ENCODE results near the gene NAB2.
A peak's percentile ranks its signal among the peaks of the same experiment; 100 is the strongest.

Gene NAB2

DNA sequence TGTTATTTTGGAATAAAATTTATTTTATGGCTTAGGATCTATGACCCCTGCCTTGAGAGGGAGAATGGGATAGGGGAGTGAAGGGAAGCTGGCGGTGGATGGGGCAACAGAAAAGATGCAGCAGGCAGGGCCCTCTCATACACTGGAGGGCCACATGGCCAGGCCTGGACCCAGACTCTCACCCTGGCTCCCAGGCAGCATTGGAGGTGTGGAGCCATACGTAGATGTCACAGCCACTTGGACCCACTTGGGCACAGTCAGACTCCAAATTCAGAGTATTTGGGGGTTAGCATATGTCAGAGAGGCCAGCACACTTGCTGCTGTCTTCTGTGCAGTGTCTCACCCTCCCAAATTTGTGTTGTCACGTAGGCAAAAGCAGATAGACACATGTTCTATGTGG is 6.5 kb downstream of the NAB2 start:
- no peak for DNase-seq

- peak; percentile 39 for DNase-seq
Measured at GRCh38 chr12:57096099-57096572, 7.2 kb downstream of the NAB2 start.

DNA sequence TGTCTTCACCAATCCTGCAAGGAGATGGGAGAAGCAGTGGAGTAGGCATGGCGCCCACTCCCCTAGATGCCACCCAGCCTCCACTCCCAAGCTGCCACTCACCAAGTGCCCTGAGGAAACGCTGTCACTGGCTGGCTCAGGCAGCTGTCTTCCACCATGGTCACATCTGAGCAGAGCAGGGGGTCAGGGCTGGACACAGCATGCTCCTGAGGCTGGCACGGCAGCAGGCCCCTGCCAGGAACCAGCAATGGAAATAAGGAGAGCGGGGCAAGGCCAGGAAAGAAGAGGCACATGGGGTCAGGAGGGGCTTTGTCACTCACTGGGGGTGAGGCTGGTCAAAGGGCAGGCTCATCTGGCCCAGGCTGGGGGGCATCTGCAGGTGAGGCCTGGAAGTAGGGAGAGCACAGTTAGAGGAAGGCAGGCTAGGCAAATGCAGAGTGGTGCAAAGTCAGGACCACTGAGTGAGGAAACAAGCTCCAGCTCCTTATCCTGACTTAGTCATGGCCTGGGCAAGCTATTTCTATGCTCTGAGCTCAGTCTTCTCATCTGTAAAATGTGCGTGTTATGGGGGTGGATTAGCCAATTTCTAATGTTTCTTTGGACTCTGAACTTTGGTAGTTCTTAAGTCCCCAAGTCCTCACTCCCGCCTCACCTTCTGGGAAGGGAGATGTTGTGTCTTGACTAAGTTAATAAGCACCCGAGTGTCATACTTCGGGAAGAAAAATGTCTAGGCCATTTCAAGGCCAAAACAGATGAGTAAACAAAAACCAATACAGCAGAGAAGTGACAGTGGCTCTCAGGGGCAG is 8.0 kb downstream of the NAB2 start:
- no peak for DNase-seq

- no peak for DNase-seq
Measured at GRCh38 chr12:57097554-57097835, 8.6 kb downstream of the NAB2 start.

DNA sequence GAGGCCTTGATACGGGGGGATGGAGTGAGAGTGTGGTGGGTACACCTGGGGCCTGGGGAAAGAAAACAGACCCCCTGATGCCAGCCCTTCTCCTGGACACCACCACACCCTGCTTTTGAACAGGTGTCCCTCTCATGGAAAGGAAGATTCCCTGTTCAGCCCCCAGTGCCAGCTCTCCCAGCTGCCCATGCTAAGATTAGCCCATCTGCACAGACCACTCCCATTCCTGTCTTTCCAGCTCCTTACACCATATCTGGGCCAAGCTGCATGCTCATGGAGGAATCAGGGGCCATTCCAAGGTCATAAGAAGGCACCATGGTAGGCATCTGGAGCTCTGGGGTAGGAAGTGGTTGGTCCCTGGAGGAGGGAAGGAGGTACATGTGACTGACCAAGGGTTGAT is 9.6 kb downstream of the NAB2 start:
- no peak for DNase-seq

GRCh38 chr12:57099047-57099714 is 10.3 kb downstream of the NAB2 start:
- DNase-seq: no peak

GRCh38 chr12:57099766-57100165 is 10.9 kb downstream of the NAB2 start:
- DNase-seq: no peak

DNA sequence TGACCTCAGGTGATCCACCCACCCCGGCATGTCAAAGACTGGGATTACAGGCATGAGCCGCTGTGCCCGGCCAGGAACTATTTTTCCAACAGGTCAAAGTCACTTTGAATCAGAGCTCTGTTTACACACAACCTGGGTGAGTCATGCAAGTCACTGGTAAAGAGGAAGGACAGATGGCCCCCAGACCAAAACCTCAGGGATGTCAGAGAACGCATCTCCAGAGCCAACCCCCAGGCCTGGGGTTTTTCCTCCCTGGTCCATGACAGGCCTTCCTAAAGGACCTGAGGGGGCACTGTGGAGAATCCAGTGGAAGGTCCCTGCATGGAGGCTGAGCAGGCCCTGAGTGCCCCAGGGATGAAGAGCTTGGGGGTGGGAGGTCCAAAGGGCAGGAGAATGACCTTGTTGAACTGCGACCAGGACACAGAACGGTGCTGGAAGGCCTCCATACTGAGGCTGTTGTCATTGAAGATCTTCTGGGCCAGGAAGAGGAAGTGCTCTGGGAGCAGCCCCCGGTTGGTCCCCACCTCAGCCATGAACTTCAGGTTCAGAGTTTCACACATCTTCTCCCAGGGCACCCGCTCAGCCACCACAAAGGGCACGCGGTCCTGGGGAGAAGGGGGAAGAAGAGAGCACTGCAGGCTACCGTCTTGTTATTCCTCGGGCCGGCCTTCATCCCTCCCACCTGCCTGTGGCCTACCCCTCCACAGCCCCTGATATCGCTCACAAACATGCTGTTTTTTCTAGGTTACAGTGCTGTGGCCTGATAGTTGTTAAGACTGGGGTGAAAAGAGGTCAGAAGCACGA is 13.2 kb downstream of the NAB2 start:
- no peak for DNase-seq

GRCh38 chr12:57103856-57104255 is 14.9 kb downstream of the NAB2 start:
- DNase-seq: no peak

- no peak for DNase-seq
Measured at GRCh38 chr12:57104292-57104910, 15.5 kb downstream of the NAB2 start.

DNA sequence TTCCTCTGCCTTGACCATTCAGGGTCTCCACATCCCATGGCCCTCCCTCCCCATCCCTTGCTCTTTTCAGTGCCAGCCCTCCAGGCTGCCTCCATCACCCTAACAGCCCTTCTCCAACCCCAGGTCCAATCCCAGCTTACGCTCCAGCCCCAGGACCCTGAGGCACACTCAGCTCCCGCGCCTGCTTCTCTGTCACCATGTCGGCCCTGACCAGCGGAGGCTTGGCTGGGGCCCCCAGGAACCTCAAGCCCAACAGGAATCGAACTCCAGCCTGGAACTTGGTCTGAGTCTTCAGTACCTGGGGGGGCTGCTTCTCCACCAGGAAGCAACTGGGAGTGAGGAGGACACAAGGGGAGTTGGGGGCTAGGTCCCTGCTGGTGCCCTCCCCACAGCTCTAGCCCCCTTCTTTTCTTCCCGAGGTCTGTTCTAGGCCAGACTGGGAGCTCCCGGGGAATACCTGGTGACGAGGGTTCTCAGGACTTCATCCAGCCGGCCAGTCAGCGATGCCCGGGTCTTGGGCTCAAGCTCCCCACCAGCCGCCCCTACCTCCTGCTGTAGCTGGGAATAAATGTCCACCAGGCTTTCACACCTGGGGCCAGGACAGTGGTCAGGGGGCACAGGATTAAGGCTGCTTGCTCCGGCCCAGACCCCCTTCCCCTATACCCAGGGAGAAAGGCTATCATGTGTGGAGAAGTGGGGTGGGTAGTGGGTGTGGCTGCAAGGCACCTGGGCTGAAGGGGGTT is 16.3 kb downstream of the NAB2 start:
- no peak for DNase-seq

GRCh38 chr12:57106021-57106708 is 17.3 kb downstream of the NAB2 start:
- no peak for DNase-seq

- no peak for DNase-seq
Measured at GRCh38 chr12:57107456-57108155, 18.7 kb downstream of the NAB2 start.

DNA sequence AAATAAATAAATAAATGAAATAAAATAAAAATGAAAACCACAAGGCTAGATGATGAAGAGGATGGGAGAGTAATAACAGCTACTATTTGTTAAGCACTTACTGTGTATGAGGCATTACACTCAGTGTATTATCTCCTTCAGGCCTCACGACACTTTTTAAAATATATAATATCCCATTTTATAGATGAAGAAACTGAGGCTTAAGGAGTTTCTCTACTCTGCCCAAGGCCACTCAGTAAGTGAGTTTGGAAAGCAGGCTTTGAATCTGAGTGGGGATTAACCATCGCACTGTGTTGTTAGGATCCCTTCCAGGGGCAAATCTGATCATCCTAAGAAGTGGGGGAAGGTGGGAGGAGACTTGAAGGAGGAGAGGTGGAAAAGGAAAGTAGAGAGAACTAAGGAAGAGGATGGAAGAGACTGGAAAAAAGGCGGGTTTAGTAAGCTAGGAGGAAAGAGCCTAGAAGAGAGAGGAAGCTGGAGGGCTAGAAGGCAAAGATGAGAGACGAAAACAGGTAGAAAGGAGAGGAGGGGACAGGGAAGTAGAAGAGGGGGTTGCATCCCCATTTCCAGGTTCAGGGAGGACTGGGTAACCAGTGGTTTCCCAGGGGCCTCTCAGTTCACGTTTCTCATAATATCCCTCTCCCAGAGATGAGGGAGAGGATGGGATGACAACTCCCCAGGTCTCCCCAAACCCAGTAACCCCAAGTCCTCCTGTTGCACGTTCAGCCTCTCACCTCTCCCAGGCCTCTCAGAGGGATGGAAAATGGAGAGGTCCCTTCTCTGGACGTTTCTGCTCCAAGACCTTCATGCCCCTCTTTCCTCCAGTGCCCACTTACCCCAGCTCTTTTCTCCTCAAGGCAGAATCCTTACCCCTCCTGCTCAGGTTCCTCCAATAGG is 20.5 kb downstream of the NAB2 start:
- no peak for DNase-seq

DNA sequence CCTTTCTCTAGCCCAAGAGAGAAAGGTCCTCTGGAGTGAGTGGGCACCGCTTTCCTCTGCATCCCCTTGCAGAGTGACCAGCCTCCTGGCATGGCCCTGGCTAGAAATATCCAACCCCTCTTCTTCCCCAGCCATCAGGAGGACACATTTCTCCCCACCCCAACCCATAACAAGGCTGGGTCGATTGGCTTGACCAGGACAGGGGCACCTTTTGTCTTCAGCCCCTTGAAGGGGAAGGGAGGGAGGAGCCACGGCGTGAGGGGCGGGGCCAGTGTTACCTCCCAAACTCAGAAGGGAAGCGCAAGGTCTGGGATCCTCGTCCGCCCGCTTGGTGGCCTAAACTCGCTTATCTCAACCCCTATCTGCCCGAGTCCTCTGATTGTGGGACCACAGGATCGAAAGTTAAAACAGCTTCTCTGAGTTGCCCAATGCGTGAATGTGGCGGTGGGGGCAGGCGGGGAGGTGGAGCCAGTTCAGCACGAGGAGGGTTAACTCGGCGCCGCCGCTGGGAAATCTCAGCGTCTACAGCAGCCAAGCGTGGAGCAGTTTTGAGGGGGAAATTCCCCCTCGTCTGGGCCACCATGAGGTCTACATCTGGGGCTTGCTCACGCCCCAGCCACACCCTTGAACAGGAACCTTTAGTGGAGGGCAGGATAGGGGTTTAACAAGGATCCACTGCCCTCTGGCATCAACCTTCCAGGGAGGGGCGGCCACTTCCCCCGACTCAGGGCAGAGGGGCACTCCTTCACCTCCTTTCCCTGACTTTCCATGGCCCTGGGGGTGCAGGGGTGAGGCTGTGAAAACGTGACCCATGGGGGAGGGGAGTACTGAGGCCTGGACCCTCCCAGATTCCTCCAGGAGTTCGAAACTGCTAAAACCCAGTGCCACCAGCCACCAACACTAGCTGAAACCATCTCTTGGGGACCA is 21.5 kb downstream of the NAB2 start:
- peak; percentile 85 for DNase-seq

GRCh38 chr12:57111031-57111734 is 22.3 kb downstream of the NAB2 start, which contains the start of gene STAT6:
Gene STAT6, minus strand, starts transcription at chr12:57111362. Its CDS starts 3,084 bp downstream, at chr12:57108278.
- DNase-seq: peak; percentile 84

- no peak for DNase-seq
Measured at GRCh38 chr12:57112492-57113294, 23.8 kb downstream of the NAB2 start.

All from EL (cell line).